Stimulated activated CD8-positive, alpha-beta memory T cell treated with anti-CD3 and anti-CD28 coated beads, Interleukin-2, amount 100 ng/mL, for 1 hour (primary cell): Measurements from ENCODE around the gene TBX1.
"Not testable (repeated sequence)": the region's sequence is repeated elsewhere in the genome, so short reads cannot be mapped to it uniquely, and the experiment has no call there.

Experiments
- DNase-seq, 2 donors: peaks; one replicate each; pipeline ENCODE4 v3.0.0-alpha.2; 2020; ENCODE audit warnings: low read depth in 2 of 2

Gene TBX1

DNA sequence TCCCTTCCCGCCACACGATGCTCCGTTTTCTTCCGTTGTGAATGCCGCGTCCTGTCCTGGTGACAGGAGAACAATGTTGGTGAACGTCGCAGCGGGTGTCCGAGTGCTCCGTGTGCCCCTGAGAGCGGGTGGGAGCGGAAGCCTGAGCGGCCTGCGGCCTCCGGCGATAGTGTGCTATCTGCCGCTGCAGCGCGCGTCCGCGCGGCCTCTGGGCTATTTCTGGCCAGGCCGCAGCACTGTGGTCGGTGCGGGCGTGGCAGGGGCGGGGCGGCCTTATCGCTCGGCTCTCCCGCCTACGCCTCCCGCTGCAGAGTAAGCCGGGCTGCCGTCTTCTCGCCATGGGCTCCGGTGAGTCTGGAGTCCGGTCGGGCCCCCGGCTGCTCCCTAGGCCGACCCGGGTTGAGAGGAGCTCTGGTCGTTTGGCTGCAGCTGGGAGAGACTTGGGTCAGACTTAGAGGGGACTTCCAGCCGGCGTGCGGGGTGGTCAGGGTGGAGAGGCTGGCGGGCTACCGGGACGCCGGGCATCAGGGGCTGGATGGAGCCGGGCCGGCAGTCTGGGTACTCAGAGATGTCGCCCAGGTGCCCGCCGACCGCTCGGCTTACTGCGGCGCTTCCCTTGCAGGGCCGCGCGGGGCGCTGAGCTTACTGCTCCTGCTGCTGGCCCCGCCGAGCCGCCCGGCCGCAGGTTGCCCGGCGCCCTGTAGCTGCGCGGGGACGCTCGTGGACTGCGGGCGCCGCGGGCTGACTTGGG lies 37.2 kb upstream of the TBX1 start, which contains the start of gene GP1BB:
GP1BB (plus strand) TSS at position 308 of the 751 bp plus-strand sequence; CDS start at position 339, 31 bp downstream.
- DNase-seq: no peak

DNA sequence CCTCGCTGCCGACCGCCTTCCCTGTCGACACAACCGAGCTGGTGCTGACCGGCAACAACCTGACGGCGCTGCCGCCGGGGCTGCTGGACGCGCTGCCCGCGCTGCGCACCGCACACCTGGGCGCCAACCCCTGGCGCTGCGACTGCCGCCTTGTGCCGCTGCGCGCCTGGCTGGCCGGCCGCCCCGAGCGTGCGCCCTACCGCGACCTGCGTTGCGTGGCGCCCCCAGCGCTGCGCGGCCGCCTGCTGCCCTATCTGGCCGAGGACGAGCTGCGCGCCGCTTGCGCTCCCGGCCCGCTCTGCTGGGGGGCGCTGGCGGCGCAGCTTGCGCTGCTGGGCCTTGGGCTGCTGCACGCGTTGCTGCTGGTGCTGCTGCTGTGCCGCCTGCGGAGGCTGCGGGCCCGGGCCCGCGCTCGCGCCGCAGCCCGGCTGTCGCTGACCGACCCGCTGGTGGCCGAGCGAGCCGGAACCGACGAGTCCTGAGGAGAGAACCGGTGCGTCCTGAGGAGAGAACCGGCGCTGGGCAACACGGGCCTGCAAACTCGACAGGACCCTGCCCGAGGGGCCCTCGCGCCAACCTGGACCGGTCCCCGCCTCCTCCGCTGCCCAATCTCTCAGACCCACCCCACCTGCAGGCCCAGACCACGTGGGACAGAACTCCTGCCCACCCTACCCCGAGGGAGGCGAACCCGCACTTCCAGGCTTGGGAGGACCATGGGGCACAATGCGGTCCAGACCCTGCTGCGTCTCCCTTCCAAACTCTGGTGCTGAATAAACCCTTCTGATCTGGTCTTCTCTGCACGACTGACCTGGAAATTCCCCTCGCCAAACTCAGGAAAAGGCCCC lies 36.4 kb upstream of the TBX1 start:
- no peak for DNase-seq

DNA sequence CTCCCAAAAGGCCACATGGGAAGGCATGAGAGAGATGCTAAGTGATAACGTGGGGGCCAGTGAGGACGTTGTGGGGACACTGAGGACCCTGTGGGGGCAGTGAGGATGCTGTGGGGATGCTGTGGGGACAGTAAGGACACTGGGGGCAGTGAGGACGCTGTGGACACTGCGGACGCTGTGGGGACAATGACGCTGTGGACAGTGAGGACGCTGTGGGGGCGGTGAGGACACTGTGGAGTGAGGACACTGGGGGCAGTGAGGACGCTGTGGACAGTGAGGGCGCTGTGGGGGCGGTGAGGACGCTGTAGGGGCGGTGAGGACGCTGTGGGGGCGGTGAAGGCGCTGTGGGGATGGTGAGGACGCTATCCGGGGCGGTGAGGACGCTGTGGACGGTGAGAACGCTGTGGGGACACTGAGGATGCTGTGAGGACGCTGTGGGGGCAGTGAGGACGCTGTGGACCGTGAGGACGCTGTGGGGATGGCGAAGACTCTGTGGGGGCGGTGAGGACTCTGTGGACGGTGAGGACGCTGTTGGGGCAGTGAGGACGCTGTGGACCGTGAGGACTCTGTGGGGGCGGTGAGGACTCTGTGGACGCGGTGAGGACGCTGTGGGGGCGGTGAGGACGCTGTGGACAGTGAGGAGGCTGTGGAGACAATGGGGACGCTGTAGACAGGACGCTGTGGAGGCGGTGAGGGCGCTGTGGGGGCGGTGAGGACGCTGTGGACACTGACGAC lies 35.5 kb upstream of the TBX1 start:
- no peak for DNase-seq

DNA sequence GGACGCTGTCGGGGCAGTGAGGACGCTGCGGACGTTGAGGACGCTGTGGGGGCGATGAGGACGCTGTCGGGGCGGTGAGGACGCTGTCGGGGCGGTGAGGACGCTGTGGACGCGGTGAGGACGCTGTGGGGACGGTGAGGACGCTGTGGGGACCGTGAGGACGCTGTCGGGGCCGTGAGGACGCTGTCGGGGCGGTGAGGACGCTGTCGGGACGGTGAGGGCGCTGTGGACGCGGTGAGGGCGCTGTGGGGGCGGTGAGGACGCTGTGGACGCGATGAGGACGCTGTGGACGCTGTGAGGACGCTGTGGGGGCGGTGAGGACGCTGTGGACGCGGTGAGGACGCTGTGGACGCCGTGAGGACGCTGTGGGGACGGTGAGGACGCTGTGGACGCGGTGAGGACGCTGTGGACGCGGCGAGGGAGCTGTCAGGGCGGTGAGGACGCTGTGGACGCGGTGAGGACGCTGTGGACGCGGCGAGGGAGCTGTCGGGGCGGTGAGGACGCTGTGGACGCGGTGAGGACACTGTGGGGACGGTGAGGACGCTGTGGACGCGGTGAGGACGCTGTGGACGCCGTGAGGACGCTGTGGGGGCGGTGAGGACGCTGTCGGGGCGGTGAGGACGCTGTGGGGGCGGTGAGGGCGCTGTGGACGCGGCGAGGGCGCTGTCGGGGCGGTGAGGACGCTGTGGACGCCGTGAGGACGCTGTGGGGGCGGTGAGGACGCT lies 34.4 kb upstream of the TBX1 start:
- not testable (repeated sequence) for DNase-seq

DNA sequence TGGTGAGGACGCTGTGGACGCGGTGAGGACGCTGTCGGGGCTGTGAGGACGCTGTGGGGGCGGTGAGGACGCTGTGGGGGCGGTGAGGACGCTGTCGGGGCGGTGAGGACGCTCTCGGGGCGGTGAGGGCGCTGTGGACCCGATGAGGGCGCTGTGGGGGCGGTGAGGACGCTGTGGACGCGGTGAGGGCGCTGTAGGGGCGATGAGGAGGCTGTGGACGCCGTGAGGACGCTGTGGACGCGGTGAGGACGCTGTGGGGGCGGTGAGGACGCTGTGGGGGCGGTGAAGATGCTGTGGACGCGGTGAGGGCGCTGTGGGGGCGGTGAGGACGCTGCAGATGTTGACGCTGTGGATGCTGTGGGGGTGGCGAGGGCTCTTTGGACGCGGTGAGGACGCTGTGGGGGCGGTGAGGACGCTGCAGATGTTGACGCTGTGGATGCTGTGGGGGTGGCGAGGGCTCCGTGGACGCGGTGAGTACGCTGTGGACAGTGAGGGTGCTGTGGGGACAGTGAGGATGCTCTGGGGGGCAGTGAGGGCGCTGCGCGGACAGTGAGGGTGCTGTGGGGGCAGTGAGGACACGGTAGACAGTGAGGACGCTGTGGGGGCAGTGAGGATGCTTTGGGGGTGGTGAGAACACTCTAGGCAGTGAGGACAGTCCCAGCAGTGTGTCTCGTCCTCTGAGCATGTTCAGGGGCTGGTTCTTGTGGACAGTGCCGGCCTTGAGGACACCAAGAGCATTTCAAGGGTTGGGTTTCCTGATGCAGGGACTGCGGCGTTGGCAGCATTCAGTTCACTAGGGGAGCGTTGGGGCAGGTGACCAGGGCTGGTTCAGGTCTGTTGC lies 33.0 kb upstream of the TBX1 start:
- DNase-seq: no peak

DNA sequence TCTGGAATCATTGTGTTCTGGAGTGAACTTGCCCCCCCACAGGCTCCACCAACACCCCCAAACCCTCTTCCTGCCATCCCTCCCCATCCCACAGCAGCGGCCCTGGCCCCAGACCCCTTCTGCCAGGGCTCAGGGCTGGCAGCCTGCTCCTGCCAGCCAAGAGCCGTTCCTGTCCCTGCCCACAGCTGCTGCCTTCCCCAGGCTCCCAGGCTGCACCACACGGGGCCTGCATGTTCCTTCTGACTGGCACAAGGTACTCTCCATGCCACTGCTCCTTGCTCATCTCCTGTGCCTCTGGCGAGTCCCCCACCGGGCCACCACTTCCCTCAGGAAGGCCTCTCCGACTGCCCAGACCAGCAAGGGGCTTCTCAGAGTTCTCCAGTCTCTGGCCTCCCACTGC lies 32.3 kb upstream of the TBX1 start:
- DNase-seq: no peak

DNA sequence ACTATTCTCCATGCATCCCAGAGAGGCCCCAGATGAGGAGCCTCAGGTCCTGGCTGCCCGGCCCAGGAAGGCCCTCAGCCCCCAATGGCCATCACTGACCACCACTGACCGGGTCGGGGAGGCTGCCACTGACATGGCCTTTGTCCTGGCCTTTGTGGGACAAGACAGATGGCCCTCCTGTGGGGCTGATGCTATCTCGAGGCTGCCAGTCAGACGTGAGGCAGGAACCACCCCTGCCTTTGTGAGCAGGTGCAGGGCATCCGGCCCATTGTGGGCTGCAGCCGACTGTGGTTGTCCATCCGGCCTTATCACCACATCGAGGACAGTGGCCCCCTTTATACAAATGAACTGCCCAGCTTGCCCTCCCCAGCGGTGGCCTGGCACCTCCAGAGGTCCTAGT lies 31.7 kb upstream of the TBX1 start:
- no peak for DNase-seq

DNA sequence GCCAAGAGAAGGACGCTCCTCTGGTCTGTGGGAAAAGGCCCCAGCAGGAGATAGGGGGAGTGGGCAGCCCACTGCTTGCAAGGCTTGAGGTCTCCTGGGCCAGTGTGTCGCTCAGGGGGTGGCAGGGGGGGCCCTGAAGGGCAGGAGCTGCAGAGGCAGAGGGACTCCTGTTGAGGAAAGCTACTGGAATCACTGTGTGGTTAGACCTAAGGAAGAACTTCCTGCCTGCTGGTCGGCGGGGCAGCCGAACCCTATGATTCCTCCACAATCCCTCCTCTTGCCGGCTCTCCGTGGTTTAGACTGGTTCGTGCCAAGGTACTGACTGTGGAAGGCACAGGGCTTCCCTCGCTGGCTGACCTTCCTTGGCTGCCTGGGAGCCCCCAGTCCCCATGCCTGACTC lies 31.1 kb upstream of the TBX1 start:
- DNase-seq: no peak

DNA sequence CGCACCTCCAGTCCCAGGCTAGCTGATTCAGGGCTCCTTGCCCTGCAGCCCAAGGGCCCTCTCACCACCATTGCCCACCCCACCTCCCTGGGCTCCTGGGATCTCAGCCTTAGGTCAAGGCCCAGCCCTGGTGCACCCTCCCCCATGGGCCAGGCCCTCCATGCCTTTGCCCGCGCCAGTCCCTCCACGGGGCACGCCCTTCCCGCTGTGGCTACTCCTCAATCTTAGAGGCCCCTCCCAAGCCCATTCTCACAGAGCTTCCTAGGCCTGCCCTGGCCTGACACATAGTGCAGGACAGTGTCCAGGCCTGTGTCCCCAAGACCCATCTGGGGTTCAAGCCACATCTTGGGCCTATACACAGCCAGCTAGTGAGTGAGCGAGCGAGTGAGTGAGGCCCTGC lies 30.4 kb upstream of the TBX1 start:
- DNase-seq: no peak

DNA sequence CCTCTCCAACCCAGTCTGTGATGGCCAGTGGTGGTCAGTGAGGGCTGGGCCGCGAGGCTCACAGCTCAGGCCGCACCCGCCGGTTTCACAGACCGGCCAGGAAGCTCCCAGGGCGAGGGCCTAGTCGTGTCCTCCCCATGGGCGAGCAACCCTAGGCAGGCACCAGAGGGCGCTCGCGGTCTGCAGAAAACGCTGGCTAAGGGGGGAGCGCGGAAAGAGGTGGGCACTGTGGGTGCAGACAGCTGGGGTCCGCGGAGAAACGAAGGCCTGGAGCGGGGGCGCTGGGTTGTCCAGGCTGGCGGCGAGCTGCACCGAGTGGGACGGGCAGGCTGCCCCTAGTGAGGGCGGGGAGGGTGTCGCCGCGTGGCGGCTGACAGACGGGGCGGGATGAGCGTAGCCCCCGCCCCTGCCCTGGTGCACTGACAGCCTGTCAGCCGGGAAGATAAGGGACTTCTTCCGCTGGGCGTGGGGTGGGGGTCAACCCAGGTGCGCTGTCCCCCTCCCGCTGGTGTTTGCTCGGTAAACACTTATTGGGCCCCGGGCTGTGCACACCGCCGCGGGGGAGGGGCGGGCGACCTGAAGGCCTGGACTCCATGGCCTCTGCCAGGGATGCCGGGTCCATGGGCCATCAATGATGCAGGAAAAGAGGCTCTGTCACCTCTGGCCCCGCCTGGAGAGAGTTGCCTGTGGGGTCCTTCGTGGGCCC lies 29.8 kb upstream of the TBX1 start:
- peak; percentile 65 to 83 for DNase-seq

DNA sequence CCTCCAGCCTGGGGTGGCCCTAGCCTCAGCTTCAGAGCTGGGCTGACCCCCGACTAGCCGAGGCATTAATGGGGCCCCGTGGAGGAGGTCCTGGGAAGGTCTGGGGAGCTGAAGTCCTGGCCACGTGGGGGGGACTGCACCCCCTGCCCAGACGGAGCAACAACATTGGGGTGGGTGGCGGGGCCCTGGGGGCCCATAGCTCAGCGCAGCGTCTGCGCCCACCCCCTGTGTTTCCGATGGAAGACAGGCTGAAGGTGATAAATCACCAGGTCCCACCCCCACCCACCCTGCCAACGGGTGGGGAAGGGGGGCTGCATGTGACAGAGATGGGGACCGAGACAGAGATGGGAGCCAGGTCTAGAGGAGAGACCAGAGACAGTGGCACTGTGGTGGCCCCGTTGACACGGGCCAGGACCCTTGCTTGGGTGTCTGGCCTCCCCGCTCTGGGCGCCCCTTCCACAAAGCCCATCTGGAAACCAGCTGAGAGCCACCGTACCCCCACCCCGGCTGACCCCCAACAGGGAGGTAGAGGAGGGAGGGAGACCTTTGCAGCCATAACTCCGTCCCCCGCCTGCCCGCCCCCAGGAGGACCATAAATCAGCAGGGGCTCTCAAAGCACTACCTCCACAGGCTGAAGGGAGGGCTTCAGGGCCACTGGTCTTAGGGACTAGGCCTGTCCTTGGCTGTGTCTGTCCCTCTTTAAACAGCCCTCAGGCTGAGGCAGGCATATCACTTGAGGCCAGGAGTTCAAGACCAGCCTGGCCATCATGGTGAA lies 29.0 kb upstream of the TBX1 start:
- DNase-seq: no peak

DNA sequence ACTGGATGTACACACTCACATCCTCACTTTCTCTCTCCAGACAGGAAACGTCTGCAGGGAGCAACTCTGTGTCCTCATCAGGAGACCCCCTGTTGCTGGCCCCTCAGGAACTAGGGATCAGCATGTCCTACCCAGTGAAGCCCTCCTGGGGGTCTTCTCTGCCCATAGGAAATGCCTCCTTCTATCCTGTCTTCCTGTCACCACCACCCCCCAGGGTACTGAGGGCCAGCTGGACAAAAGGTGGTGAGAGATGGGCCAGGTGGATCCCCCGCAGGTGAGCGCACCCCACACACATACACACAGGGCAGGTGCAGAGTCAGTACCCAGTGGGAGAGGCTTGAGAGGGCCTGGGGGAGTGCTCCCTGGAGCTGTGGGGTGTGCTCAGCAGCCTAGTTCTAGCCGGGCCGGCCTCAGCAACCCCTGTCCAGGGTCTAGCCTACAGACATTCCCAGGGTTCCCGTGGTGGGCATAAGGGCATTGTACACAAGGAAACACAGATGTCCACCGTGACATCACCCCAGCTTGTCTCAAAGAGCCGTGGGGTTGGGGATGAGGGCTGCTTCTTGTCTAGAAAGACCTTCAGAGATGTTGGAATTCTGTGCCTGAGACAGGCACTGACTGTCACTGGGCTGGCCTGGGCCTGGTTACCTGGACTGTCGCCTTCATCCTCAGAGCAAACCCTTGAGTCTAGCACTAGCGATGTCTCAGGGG lies 28.0 kb upstream of the TBX1 start:
- DNase-seq: no peak

DNA sequence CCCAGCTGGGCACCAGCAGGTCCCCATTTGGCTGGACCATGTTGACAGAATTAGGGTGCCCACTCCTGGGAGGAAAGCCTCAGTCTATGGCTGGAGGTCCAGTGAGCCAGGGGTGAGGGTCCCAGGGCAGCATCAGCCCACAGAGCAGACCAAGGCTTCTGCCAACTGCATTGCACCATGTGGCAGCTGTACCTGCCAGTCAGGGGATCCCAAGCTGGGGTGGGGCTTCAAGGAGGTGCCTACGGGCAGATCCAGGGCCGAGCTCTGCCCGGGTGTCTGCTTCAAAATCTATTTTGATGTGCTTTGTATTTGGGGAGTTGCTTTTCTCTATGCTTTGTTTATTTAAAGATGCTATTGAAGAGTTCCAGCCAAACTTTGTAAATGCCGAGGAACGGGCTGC lies 26.8 kb upstream of the TBX1 start:
- no peak for DNase-seq

DNA sequence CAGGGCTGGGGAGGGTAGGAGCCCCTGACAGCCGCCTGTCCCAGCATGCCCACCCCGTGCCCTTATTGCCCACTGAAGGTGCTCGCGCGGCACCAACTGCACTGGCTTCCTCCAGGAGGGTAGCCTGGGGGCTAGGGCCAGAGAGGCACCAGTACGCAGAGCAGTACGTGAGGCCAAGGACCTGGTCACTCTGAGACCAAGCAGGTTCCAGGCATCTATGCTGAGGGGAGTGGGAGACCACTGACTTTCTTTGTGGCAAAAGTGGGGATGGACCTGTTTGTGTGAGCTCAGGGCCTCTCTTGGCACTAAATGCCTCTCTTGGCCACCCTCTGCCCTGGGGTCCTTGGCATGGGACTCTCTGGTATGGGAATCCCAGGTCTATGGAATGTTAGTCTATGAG lies 26.4 kb upstream of the TBX1 start:
- no peak for DNase-seq

DNA sequence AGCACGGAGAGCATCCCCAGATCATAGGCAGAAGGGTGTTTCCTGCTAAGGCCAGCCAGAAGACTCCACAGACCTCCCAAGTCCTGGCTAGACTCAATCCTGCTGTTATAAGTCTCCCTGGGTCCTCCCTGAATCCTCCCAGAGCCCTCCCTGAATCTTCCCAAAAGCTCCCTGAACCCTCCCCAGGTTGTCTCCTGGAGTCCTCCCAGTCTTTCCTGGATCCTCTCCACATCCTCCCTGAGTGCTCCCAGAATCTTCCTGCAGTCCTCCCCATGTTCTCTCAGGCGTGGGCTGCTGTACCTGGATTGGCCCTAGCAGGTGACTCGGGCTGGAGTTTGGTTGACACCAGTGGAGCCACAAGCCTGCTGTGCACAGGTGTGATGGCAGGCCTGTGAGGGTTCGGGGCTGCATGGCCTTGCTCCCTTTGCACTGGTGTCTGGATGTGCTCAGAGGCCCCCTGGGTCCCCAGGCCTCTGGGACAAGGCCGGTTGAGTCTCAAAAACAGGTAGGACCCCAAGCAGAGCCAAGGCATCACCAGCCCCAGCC lies 25.7 kb upstream of the TBX1 start:
- DNase-seq: no peak

DNA sequence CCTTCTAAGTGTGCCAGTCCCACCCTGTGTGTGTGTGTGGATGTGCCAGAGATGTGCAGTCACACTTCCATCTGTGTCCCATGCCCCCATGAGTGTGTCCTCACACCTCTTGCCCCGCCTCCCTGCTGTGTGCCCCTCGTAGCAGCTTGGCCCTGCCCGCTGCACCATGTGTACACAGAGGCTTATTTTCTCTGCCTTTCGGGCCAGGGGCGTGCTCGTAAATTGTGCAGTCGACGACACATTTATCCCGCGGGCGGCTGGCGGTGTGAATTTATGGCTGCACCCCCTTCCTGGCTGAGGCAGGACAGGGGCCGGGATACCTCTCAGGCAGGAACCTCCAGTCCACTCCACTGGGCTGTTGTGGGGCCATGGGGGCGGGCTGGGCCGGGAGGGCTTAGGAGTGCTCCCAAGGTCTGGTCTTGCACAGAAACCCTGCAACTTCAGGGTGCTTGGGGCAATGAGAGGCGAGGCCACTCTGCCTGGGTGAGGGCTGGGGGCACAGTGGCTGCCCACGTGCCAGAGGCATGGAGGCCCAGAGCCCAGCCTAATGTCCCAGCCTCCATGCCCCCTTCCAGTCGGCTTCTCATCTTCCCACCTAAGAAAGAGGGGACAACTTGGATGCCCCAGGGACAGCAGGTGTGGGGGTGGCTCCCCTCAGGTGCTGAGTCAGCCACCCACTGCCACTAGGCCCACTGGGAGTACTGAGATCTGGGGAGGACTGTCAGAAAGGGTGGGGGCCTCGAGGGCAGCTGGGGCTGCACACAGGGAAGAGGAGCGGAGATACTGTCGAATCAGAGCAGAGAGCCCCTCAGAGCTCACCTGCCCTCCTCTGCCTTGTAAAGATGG lies 24.7 kb upstream of the TBX1 start:
- DNase-seq: no peak

DNA sequence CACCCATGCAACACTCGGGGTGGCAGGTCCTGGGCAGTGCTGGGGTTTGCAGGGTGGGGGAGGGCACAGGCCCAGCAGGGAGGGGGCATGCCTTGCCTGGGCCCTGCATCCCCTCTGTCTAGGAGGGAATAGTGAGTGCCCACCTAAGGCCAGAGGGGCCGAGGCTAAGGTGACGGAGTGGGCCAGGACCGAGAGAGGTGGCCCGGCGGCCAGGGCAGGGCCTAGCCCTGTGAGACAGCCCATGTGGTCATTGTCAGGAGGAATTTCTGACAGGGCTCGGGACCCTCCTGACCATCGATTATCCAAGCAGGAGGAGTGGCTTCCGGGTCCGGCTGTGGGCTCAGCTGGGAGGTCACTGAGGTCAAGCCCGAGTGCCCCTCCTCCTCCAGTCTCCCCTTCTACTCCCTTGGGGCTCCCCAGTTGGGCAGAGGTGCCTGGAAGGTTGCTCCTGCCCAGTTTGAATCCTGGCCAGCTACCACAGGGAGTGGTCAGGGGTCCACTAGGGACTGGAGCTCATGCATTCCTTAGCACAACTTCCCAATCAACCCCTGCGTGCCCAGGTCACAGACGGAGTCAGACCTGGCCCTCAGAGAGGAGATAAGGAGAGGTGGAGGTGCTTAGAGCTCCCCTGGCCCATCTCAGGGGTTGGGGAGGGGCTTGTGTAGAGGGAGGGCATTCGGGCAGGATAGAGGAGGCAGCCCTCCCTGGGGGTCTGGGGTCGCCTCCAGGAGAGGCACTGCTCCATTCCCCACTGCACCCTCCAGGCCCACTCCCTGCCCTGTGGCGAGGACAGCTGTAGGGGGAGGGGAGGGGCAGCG lies 22.5 kb upstream of the TBX1 start:
- no peak for DNase-seq
